Testis (tissue), 2 donors: ENCODE data around the gene BCKDK.

Experiments used
- CTCF ChIP-seq, 3 experiments: fragments of 450-650 bp in 2 of 3; fragments of 200-600 bp in 1 of 3; sonication (generic) in 1 of 3; IDR thresholded peaks; one replicate each; pipeline ENCODE4 v1.5.1; 2016 to 2019; ENCODE audit warnings: antibody characterized with exemption in 3 of 3, mild to moderate bottlenecking in 2 of 3, moderate library complexity in 1 of 3
- POLR2A ChIP-seq: fragments of 450-650 bp; IDR thresholded peaks from one replicate; pipeline ENCODE4 v1.6.1; 2017; ENCODE audit warnings: antibody characterized with exemption, mild to moderate bottlenecking, moderate library complexity

GRCh38 chr16:31099860-31100638, 8.1 kb upstream of the BCKDK start:
- TF ChIP-seq CTCF (IDR thresholded peaks at IDR 0.05), result no peak
- no peak for TF ChIP-seq POLR2A
